GM12878 (cell line): ENCODE data around the gene IL3. TPM values are rescaled to one million over a fixed set of nuclear protein-coding genes. Genes with fewer than 3 reads are reported as not detected.

Source experiments
- ATF7 ChIP-seq: fragments of 450-650 bp; IDR thresholded peaks from 2 replicates; pipeline ENCODE4 v1.6.1; 2016; ENCODE audit warnings: low read depth, mild to moderate bottlenecking
- BACH1 ChIP-seq: fragments of 450-650 bp; IDR thresholded peaks from 2 replicates; pipeline ENCODE4 v1.6.1; 2017; ENCODE audit warnings: mild to moderate bottlenecking, borderline replicate concordance
- BHLHE40 ChIP-seq, 2 experiments: fragments of 450-650 bp in 1 of 2; IDR thresholded peaks; 2 replicates each; pipeline ENCODE4 v1.6.1; 2011 to 2017; ENCODE audit warnings: low read depth in 2 of 2, borderline replicate concordance in 1 of 2, improper control_type of control experiment in 1 of 2, low read length in 1 of 2, mild to moderate bottlenecking in 1 of 2
- CTCF ChIP-seq, 3 experiments: IDR thresholded peaks in 2 of 3; conservative IDR thresholded peaks in 1 of 3; 2 replicates each; pipeline ENCODE4 v1.5.1; 2011; ENCODE audit warnings: low read depth in 3 of 3, low read length in 3 of 3, mild to moderate bottlenecking in 3 of 3, control low read depth in 2 of 3, moderate library complexity in 2 of 3, inconsistent platforms in 1 of 3, mixed read lengths in 1 of 3; ENCODE audit not compliant: control insufficient read depth in 2 of 3, insufficient read depth in 1 of 3; ENCODE audit errors: extremely low read depth in 1 of 3
- EED ChIP-seq: sonication (generic); IDR thresholded peaks from 2 replicates; pipeline ENCODE4 v1.6.1; 2016; ENCODE audit warnings: antibody characterized with exemption, low read depth
- IKZF1 ChIP-seq: fragments of 450-650 bp; conservative IDR thresholded peaks from 2 replicates; pipeline ENCODE4 v1.6.1; 2017; ENCODE audit warnings: antibody characterized with exemption, mild to moderate bottlenecking
- NBN ChIP-seq: fragments of 450-650 bp; IDR thresholded peaks from 2 replicates; pipeline ENCODE4 v1.6.1; 2016
- PML ChIP-seq: IDR thresholded peaks from 2 replicates; pipeline ENCODE4 v1.6.1; 2012; ENCODE audit warnings: low read length, inconsistent platforms
- RAD21 ChIP-seq: IDR thresholded peaks from 2 replicates; pipeline ENCODE4 v1.6.1; 2011; ENCODE audit warnings: mild to moderate bottlenecking, low read depth, low read length, moderate library complexity; ENCODE audit not compliant: insufficient read depth
- SPI1 ChIP-seq: IDR thresholded peaks from 2 replicates; pipeline ENCODE4 v1.6.1; 2011; ENCODE audit warnings: low read depth, mild to moderate bottlenecking, low read length, moderate library complexity, borderline replicate concordance; ENCODE audit not compliant: insufficient read depth
- TBL1XR1 ChIP-seq: IDR thresholded peaks from 2 replicates; pipeline ENCODE4 v1.6.1; 2012; ENCODE audit warnings: low read depth, low read length, improper control_type of control experiment
- ZBED1 ChIP-seq: IDR thresholded peaks from 2 replicates; pipeline ENCODE4 v1.6.1; 2016; ENCODE audit warnings: borderline replicate concordance
- ZNF622 ChIP-seq: fragments of 450-650 bp; IDR thresholded peaks from 2 replicates; pipeline ENCODE4 v1.6.1; 2017; ENCODE audit warnings: mild to moderate bottlenecking, inconsistent platforms
- polyA plus RNA-seq, 11 experiments: library from polyadenylated mRNA; depleted of rRNA in 4 of 11; unstranded in 6 of 11; stranded (reverse) in 5 of 11; fragments of >200 nt; fragmentation: Nextera tagmentation in 4 of 11; fragmentation: Illumina TruSeq in 1 of 11; extraction: Ambion mirVana in 4 of 11; extraction: Trizol in 1 of 11; gene quantifications; 1 replicate in 1 of 11; 2 replicates in 10 of 11; pipeline versions ENCODE4 v1.2.1 to v1.2.3, GENCODE V29; 2011 to 2016; ENCODE audit warnings: inconsistent platforms in 2 of 11, missing spikeins in 2 of 11, low read depth in 1 of 11
- total RNA-seq, 4 experiments: library from RNA; depleted of rRNA in 3 of 4; stranded (reverse); fragments of >200 nt in 3 of 4; fragmentation: Illumina TruSeq in 1 of 4; extraction: Trizol in 1 of 4; gene quantifications; 2 replicates each; pipeline versions ENCODE4 v1.2.1 to v1.2.3, GENCODE V29; 2013 to 2021
- TF ChIP-seq, protein P1 (sequence below): fragments of 450-650 bp; IDR thresholded peaks from 2 replicates; pipeline ENCODE4 v1.6.1; 2016; ENCODE audit warnings: mild to moderate bottlenecking
- TF ChIP-seq, protein P2 (sequence below): fragments of 450-650 bp; IDR thresholded peaks from 2 replicates; pipeline ENCODE4 v1.6.1; 2016; ENCODE audit warnings: mild to moderate bottlenecking
- TF ChIP-seq, protein P3 (sequence below): IDR thresholded peaks from 2 replicates; pipeline ENCODE4 v1.6.1; 2011; ENCODE audit warnings: borderline replicate concordance, low read depth, mild to moderate bottlenecking, moderate library complexity, low read length; ENCODE audit not compliant: insufficient read depth, poor library complexity, severe bottlenecking

The IL3 gene
- total and polyA plus RNA-seq, 10 of the 15 experiments (the other 5 are each of a cell fraction or from before 2014, with no cell fraction given) = not detected

GRCh38 chr5:132103332-132103951 is 43.0 kb downstream of the IL3 start (continued):
- TF ChIP-seq, protein P1, sequence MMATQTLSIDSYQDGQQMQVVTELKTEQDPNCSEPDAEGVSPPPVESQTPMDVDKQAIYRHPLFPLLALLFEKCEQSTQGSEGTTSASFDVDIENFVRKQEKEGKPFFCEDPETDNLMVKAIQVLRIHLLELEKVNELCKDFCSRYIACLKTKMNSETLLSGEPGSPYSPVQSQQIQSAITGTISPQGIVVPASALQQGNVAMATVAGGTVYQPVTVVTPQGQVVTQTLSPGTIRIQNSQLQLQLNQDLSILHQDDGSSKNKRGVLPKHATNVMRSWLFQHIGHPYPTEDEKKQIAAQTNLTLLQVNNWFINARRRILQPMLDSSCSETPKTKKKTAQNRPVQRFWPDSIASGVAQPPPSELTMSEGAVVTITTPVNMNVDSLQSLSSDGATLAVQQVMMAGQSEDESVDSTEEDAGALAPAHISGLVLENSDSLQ = peak; percentile 72
- peak; percentile 54 for TF ChIP-seq IKZF1
- peak; percentile 28; the same call in 1 of the 2 replicates for TF ChIP-seq BACH1
- TF ChIP-seq TBL1XR1 = peak; percentile 69; the same call in 1 of the 2 replicates
- peak; percentile 56; the same call in 1 of the 2 replicates for TF ChIP-seq NBN
- peak; percentile 80; the same call in 1 of the 2 replicates for TF ChIP-seq SPI1
- TF ChIP-seq EED = peak; percentile 54
- no peak for TF ChIP-seq PML
- TF ChIP-seq BHLHE40 (IDR thresholded peaks at IDR 0.05; ENCODE audit: borderline replicate concordance in 1 of 2, low read depth in 2 of 2, low read length in 1 of 2) = peak; percentile 19 to 37; a peak in 1 of 4 replicates
- no peak for TF ChIP-seq ZNF622
- TF ChIP-seq ATF7 = peak; percentile 79
- peak; percentile 39; the same call in 1 of the 2 replicates for TF ChIP-seq RAD21
- peak in 2 of 3 experiments; percentile 16 to 28; a peak in 2 of 6 replicates for TF ChIP-seq CTCF (IDR thresholded peaks at IDR 0.05 in 2 of 3, conservative IDR thresholded peaks at IDR 0.05 in 1 of 3; ENCODE audit: control insufficient read depth in 2 of 3, extremely low read depth in 1 of 3, insufficient read depth in 1 of 3, low read depth in 3 of 3, low read length in 3 of 3)
- peak; percentile 82; the same call in 1 of the 2 replicates for TF ChIP-seq ZBED1
- TF ChIP-seq, protein P2, sequence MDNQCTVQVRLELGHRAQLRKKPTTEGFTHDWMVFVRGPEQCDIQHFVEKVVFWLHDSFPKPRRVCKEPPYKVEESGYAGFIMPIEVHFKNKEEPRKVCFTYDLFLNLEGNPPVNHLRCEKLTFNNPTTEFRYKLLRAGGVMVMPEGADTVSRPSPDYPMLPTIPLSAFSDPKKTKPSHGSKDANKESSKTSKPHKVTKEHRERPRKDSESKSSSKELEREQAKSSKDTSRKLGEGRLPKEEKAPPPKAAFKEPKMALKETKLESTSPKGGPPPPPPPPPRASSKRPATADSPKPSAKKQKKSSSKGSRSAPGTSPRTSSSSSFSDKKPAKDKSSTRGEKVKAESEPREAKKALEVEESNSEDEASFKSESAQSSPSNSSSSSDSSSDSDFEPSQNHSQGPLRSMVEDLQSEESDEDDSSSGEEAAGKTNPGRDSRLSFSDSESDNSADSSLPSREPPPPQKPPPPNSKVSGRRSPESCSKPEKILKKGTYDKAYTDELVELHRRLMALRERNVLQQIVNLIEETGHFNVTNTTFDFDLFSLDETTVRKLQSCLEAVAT = 0 out of 2 replicates have a peak, but pooled peaks have one; percentile 38
- TF ChIP-seq, protein P3, sequence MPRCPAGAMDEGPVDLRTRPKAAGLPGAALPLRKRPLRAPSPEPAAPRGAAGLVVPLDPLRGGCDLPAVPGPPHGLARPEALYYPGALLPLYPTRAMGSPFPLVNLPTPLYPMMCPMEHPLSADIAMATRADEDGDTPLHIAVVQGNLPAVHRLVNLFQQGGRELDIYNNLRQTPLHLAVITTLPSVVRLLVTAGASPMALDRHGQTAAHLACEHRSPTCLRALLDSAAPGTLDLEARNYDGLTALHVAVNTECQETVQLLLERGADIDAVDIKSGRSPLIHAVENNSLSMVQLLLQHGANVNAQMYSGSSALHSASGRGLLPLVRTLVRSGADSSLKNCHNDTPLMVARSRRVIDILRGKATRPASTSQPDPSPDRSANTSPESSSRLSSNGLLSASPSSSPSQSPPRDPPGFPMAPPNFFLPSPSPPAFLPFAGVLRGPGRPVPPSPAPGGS = peak; percentile 17
